GM19468 (cell line): Measurements from ENCODE around the gene PELO.
"Not testable (repeated sequence)": the region's sequence is repeated elsewhere in the genome, so short reads cannot be mapped to it uniquely, and the experiment has no call there.

ENCODE experiments used
- ATAC-seq: cut with Tn5 transposase; IDR thresholded peaks from one replicate; pipeline ENCODE4 v1.9.1; 2021; ENCODE audit warnings: mild to moderate bottlenecking, moderate library complexity, moderate number of reproducible peaks; ENCODE audit not compliant: unreplicated experiment; ENCODE audit errors: extremely low read depth

Gene PELO

DNA sequence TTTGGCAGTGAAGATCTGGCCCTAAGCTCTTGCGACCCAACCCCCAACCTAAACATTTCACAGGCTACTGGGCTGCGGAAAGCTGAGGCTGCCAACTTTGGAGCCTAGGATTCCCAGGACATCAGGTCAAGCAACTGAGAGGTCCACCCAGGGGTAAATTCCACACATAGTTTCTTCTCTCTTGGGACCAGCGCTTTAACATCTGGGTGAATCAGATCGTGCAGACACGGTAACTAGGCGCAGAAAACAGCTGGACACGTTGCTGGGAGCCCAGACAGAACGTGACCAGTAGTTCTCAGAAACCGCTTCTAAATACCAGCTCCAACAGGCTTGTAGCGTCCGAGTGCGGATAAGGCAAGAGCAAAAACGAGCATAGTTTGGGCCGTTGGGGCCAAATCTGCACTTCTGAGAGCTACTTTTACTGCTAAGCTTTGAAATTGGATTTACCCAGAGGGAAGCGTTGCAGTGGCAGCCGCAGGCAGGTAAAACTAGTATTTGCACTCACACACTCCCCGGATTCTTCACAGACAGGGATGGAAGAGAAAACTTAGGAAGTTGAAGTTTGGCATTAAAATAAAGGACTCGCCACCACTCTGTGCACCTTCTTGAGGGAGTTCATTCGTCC lies 11.8 kb downstream of the PELO start:
- peak; percentile 1 for ATAC-seq

DNA sequence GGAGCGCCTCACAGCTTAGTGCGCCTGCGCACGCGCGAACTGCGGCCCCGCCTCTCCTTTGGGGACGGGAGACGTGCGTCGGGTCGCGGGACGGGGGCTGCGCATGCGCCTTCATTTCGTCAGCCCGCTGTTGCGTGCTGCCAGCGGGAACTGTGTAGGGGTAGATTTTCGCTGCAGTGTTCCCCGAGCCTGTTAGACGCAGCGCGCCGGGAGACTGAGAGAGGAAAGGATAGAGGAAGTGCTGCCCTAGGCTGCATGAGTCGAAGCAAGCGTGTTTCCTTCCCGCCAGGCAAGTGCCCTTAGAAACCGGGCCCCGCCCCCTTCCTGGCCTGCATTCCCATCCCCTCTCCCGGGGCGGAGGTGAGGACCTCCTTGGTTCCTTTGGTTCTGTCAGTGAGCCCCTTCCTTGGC lies 12.3 kb downstream of the PELO start:
- ATAC-seq = peak; percentile 95

DNA sequence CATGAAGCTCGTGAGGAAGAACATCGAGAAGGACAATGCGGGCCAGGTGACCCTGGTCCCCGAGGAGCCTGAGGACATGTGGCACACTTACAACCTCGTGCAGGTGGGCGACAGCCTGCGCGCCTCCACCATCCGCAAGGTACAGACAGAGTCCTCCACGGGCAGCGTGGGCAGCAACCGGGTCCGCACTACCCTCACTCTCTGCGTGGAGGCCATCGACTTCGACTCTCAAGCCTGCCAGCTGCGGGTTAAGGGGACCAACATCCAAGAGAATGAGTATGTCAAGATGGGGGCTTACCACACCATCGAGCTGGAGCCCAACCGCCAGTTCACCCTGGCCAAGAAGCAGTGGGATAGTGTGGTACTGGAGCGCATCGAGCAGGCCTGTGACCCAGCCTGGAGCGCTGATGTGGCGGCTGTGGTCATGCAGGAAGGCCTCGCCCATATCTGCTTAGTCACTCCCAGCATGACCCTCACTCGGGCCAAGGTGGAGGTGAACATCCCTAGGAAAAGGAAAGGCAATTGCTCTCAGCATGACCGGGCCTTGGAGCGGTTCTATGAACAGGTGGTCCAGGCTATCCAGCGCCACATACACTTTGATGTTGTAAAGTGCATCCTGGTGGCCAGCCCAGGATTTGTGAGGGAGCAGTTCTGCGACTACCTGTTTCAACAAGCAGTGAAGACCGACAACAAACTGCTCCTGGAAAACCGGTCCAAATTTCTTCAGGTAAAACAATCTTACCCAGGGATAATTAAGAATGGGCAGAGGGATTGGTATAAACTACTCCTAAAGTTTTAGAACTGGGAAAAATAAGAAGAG lies 12.9 kb downstream of the PELO start:
- no peak for ATAC-seq

DNA sequence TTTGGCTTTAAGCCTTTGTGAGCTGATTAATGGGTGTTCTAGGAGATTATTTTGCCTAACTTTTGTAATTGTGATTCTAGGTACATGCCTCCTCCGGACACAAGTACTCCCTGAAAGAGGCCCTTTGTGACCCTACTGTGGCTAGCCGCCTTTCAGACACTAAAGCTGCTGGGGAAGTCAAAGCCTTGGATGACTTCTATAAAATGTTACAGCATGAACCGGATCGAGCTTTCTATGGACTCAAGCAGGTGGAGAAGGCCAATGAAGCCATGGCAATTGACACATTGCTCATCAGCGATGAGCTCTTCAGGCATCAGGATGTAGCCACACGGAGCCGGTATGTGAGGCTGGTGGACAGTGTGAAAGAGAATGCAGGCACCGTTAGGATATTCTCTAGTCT lies 13.6 kb downstream of the PELO start:
- no peak for ATAC-seq

DNA sequence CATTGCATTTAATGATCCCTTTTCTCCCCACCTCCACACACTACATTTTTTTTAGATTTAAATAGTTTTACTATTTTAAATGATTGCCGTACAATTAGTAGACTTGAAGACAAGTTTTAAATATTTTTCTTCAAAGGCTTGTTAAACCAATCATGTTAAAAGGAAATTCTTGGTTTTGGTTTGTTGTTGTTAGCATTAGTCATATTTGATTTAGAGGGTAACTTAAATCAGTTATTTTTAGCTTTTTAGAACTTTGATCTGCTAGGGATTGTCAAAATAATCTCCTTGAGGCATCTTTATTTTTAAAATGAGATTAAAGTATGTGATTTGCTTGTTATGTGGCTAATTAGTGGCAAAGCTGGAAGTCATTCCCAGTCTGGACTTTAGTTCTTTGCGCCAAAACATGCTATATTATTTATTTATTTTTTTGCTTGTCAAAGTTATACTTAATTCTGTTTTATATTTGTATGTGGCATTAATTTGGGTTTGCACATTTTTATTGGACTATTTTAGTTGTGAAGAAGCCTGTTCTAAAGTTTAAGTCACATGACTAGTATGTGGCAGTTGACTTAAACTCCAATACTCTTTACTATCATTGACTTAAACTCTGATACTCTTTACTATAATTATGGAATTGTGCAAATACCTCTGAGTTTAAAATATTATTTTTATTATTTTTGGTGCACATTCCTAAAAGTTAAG lies 14.7 kb downstream of the PELO start:
- ATAC-seq = no peak

DNA sequence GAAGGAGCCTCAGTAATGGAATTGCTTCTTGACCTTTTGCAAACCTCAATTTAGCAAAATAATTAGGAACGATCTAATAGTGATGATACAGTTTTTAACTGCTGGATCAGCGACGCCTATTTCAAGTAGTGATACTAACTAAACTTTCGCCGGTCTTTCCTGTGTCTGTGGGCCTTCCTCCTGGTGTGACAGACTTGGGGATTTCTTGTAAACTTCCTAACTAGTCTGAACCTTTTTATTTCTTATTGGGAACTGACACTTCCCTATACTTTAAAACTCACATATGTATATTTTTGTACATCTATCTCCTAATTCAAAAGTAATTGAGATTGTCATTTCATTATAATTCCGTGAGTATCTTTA lies 15.2 kb downstream of the PELO start:
- no peak for ATAC-seq

DNA sequence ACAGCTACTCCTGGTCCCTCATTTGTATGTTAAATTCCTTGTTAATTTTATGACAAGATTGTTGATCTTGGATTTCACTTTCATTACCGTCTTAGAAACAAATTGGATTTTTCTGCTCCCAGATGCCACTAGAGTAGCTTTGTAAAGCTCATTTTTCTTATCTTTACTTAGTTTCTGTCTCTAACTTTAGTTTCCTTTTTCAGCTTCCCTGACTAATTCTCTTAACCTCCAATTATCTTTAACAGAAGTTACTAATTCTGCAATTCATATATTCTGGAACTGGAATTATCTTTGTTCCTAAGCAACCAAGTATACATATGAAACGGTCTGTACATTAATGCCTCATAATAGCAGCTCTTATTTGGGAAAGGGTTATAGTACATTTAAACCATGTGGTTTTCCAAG lies 16.7 kb downstream of the PELO start:
- no peak for ATAC-seq

DNA sequence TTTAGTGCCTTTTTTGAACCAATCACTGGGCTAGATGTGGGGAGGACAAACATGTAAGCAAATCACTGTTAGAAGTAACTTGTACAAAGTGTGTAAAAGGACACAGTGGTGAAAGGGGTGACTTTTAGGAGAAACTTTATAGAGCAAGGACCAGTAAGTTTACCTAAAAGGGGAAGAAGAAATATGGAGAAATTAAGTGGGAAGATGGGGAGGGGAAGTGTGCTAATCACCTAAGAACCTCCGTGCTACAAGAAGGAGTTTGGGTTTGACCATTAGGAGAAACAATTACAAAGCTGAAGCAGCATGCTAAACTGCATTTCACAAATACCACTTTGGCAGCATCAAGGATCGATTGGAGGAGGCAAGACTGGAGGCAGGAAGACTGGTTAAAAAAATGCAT lies 17.3 kb downstream of the PELO start:
- ATAC-seq = no peak

DNA sequence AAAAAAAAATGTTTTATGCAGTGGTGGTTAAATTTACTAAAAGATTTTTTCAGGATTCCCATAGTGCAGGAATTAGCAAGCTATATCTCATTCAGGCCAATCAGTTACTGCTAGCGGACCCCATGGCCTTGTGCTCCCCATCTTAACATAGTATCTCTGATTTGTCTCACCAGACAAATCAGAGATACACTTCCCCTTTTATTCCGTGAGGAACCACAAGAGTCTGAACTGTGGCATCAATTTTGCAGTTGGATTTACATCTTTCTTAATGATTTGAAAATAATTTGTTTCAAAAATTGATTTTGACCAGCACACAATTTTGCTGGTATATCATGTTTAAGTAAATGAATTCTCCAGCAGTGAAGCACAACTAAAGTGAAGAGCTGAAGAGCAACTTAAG lies 17.9 kb downstream of the PELO start:
- no peak for ATAC-seq

DNA sequence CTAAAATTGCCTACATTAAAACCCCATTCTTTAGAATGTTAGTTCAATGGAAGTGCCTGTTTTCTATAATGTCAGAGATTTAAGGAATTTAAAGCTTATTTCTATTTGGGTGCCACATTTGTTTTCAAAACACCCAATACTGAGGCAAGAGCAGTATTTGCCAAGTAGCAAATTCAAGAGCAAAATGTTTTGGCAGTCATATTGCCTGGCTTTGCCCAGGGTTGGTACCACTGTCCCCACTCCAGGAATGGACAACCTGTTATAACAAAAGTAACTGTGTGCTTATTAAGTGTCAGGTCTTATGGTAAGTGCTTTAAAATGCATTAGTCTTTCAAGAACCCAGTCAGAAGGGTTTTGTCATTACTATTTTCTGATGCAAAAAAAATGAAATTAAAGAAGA lies 19.3 kb downstream of the PELO start:
- no peak for ATAC-seq

DNA sequence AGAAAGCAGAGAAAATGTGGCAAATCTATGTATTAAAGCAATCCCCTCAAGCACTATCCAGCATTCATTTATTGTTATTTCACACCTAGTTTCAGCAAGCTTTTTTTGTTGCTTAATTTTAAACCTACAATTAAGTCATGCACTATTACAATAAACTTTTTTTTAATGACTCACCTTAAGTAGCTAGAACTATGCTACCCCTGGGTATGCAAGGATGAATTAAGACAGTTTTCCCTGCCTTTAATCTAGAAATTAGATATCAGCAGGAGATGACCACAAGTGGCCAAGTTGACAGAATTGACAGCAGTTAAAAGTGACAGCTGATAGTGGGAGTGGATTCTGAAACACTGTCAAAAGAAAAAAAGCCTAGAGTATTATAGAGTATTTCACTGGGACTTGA lies 20.0 kb downstream of the PELO start:
- no peak for ATAC-seq

DNA sequence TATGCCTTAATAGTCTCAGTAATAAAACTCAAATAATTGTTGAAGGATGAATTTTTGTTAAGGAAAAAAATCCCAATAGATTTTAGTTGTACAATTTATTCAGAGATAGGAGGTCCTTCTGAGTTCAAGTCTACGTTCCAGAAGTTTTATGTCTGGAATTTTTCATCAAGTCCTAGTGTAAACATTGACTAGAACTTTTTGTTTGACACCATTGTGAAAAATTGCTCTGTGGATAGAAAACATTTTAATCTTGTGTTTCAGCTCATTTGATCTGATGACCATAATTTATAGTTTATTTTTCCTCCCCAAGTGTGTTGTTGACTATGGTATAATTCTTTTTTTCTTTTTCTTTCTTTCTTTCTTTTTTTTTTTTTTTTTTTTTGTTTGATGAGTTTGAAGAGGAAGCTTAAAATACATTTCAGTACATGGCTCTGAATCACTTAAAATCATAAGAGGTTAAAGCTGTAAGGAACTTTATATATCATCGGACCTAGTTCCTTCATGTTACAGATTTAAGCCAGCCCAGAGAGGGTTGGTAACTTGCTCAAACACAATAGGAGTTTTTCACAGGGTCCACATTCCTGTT lies 20.7 kb downstream of the PELO start:
- ATAC-seq = no peak

DNA sequence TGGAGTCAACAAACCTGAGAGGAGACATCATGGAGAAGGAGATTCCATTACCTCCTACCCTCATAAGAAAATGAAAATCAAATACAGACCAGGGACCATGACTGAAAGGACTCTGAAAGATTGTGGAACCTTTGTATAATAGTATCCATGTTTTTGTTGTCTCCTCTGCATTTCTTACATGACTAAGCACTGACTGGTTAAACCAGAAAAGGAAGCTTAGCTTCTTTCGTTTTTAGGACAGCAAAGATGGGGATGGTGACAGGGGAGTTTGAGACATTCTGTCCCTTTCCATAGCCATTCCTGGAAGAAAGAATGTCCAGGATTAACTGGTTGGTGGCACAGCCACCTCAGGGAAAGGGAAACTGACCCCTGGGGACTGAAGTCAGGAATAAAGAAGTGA lies 22.2 kb downstream of the PELO start:
- ATAC-seq = no peak

DNA sequence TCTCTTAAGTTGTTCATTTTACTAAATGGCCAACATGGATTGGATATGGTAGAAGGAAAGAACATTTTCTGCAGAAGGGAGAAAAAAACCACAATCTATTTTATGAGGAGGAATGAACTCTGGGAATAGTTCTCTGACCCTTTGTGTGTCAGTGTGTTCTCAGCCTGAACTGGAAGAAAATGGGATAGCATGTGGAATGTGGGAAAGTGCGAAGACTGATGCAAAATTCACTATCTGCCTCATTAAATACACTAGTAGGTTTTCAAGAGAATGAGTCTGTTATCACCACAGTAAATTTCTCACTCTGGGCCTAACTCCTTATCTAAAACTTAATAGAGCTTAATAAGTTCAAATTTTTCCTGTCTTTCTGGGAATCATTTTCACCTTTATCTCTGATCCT lies 22.7 kb downstream of the PELO start:
- ATAC-seq = no peak

DNA sequence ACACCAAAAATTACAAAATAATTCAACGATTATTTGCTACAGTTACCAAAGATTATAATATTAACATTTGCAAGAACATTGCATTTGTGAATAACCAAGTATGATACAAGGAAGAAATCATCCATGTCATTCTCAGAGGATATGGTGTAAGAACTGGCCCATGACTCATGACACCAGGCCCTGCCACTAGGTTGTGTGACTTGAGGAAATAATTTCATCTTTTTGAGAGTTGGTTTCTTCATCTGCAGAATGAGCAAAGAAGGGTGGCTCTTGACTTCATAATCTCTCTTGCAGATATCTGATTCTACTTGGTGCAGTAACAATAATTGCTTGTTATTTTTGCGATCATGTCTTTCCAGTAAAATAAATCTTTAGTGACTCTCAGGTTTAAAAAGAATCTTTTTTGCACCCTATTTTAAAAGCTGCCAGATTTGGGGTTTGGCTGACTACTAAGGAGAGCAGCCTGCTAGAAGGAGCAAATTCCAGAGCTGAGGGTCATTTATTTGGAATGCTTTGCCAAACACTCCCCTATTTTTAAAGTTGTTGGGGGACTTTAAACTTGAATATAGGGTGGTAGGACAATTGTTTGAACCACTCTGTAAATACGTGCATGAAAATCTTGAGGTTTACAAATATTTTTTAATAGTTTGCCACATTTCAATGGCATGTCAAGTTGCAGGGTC lies 23.5 kb downstream of the PELO start:
- no peak for ATAC-seq

DNA sequence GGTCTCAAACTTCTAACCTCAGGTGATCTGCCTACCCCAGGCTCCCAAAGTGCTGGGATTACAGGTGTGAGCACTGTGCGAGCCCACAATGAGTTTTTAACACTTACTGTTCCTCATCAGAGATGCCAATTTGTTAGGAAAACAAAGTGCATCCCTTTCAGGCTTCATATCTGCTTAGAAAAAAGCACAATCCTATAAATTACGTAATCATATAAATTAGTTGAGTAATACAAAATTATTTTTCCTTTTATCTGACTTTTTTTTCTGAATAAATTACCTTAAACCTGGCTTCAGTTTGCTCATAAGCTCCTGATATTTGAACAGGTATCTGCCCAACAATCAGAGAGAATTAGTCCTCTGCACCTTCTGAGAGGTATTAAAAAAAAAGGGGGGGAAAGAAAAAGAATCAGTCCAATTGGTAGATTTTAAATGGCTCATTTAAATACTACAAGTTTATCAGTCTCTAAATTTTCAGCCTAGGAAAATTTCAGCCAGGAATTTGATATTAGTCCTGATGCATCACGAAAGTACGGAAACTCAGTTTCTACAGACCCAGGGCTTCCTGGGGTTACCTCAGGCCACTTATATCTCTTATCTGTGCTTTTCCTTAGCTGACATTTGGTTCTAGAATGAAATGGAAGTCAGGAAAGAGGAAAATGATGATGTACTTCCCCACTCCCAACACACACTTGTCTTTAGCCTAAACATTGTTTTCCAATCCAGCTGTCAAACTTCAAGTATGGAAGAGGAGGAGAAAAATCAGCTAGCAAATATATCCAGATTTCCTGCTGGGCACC lies 26.8 kb downstream of the PELO start:
- ATAC-seq = no peak

DNA sequence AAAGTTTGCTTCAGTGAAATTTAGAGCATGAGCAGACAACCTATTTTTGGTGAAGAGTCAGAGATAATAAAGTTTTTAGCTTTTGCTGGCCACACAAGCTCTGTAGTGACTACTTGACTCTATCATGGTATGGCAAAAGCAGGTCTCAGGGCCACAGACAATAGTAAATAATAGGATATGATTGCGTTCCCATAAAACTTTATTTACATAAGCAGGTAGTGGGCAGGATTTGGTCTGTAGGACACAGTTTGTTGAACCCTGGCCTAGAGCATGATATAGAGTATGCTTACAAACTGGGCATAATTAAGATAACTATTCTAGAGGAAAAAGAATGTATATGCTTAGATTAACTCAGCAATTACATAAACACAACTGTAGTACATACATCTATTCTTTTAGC lies 30.1 kb downstream of the PELO start:
- no peak for ATAC-seq

DNA sequence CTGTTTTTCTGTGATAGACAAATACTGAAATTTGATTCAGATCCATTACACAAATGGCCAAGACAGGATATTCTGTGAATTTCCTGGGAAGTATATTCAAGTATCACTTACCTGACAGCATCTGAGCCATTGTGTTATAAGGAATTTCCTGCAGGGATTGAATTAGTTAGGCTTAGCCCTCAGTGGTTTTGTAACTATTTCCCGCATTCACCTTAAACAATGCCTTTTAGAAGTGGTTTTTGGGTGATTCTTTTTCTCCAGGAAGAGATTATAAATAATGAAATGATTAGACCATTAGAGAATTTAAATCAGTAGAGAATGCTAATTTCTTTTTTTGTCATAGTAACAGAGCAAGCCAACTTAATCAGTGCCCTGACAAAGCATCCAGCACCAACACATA lies 30.6 kb downstream of the PELO start:
- ATAC-seq = no peak

DNA sequence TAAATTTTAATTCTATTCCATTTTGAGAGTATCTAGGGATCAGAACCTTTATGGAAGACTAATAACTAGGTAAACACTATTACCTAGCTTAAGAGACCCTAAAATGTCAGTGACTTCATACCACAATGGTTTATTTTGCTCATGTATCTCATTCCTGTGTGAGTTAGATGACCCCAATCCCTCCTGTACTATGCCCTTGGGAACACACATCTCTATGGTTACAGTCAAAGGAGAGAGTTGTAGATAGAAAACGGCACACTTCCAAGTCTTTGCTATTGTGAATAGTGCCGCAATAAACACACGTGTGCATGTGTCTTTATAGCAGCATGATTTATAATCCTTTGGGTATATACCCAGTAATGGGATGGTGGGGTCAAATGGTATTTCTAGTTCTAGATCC lies 31.1 kb downstream of the PELO start:
- ATAC-seq = not testable (repeated sequence)

DNA sequence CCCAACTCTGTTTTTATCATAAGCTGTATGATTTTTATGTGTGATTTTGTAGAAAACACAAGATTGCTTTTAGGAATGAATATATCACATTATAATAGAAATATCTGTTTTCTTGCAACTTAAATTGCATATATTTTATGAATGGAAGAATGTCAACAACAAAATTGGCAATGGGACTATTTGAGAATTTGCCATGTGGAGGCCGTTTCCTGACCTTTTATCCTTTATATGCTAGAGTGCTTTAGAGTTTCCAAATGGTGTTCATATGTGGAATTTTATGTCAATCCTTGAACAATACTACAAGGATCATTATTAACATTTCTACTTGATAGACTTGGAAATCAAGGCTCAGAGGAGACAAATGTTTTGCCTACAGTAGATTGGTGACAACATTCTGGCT lies 34.2 kb downstream of the PELO start:
- no peak for ATAC-seq
